ENCODE measurements around the gene KAZALD1. TPM values are rescaled to one million over a fixed set of nuclear protein-coding genes. Genes with fewer than 3 reads are reported as not detected.

The KAZALD1 gene
- total RNA-seq, 2 donors from 2014 or later = 7.0 to 7.5 TPM

- no peaks in the 10 kb centered on the region for H3K36me3 ChIP-seq
- H3K27ac ChIP-seq = no peak overlapping the region
- H3K4me1 ChIP-seq = peaks cover 0 to 7% of the 10 kb centered on the region in 2 donors
- no peak overlapping the region for H3K4me3 ChIP-seq
- no peaks in the 10 kb centered on the region for H3K9me3 ChIP-seq
- DNase-seq (ENCODE audit: low spot score) = no peak
- H3K27me3 ChIP-seq = no peaks in the 10 kb centered on the region
- no peak for TF ChIP-seq CTCF (IDR thresholded peaks at IDR 0.05)
These were observed 41.2 kb upstream of the KAZALD1 start for GRCh38 chr10:101020427-101021075.

GRCh38 chr10:101021239-101021638 is 40.5 kb upstream of the KAZALD1 start:
- Histone ChIP-seq H3K27ac (no peak overlapping the region), H3K9me3 (no peaks in the 10 kb centered on the region), H3K27me3 (no peaks in the 10 kb centered on the region), H3K4me1 (peaks cover 0 to 7% of the 10 kb centered on the region in 2 donors), H3K36me3 (no peaks in the 10 kb centered on the region), H3K4me3 (no peak overlapping the region)
- TF ChIP-seq CTCF (IDR thresholded peaks at IDR 0.05) = no peak
- no peak for DNase-seq (ENCODE audit: low spot score)

- Histone ChIP-seq H3K9me3 (no peaks in the 10 kb centered on the region), H3K36me3 (no peaks in the 10 kb centered on the region), H3K27me3 (no peaks in the 10 kb centered on the region), H3K27ac (no peak overlapping the region), H3K4me1 (peaks cover 0 to 7% of the 10 kb centered on the region in 2 donors), H3K4me3 (no peak overlapping the region)
- no peak for DNase-seq (ENCODE audit: low spot score)
- TF ChIP-seq CTCF (IDR thresholded peaks at IDR 0.05) = no peak
These were observed 40.0 kb upstream of the KAZALD1 start for GRCh38 chr10:101021692-101022251.

GRCh38 chr10:101022967-101023705 is 38.7 kb upstream of the KAZALD1 start:
- no peaks in the 10 kb centered on the region for H3K36me3 ChIP-seq
- no peak overlapping the region for H3K27ac ChIP-seq
- no peak for DNase-seq (ENCODE audit: low spot score)
- H3K4me1 ChIP-seq = peaks cover 0 to 7% of the 10 kb centered on the region in 2 donors
- no peaks in the 10 kb centered on the region for H3K9me3 ChIP-seq
- TF ChIP-seq CTCF (IDR thresholded peaks at IDR 0.05) = no peak
- no peaks in the 10 kb centered on the region for H3K27me3 ChIP-seq
- H3K4me3 ChIP-seq = no peak overlapping the region

- peaks cover 0 to 6% of the 10 kb centered on the region in 2 donors for H3K4me1 ChIP-seq
- no peak overlapping the region for H3K27ac ChIP-seq
- no peak for DNase-seq (ENCODE audit: low spot score)
- no peaks in the 10 kb centered on the region for H3K27me3 ChIP-seq
- H3K4me3 ChIP-seq = no peak overlapping the region
- no peak for TF ChIP-seq CTCF (IDR thresholded peaks at IDR 0.05)
- H3K9me3 ChIP-seq = no peaks in the 10 kb centered on the region
- no peaks in the 10 kb centered on the region for H3K36me3 ChIP-seq
These were observed 34.6 kb upstream of the KAZALD1 start for GRCh38 chr10:101027106-101027720.

Data from right atrium auricular region (tissue), 2 donors.